AG10803 (cell line): ENCODE results near the gene OPRL1.

Experiments
- DNase-seq: peaks from one replicate; pipeline ENCODE4 v3.0.0; 2010; ENCODE audit warnings: low read depth
- H3K4me3 ChIP-seq: 2 replicates; pipeline ENCODE4 v1.5.1; 2011; ENCODE audit warnings: mild to moderate bottlenecking, low read length, control low read depth
- TF ChIP-seq, protein P1 (sequence below): conservative IDR thresholded peaks from 2 replicates; pipeline ENCODE4 v1.5.1; 2011; ENCODE audit warnings: mild to moderate bottlenecking, low read length, control low read depth, inconsistent platforms

The OPRL1 gene

DNA sequence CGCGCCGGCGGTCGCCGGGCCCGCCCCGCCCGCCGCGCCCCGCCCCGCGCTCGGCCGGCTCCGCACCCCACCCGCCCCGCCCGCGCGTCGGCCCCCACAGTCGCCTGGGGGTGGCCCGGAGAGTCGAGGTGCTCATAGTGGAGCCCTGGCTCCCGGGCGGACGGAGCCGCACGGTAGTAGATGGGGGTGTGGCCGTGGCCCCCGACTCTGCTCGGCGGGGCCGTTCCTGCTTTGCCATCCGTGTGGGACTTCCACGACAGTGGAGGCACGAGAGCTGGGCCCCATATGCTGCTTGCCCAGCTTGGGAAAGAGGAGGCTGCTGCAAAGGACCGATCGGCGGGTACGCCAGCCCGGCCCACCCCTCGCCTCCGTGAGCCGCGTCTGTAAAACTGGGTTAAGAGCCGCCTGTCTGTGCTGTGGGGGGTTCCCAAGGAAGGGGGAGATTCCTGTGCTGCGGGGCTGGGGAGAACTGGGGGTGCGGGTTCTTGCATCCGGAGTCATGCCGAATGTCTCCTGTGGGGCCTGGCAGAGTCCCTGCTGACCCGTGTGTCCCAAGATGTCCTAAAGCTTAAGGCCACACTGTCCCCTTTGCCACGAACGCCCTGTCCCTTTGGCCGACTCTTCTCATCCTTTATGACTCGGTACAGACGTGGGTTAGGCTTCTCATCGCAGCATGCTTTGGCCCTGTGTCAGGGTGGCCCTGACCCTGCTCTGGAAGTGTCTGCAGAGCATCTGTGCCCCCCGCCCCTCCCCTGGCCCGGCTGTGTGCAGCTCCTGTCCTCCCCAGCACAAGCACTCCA lies at the start of gene OPRL1:
OPRL1 (plus strand) TSS at position 70 of the 800 bp plus-strand sequence. CDS start 12,639 bp downstream, outside the sequence.
- H3K4me3 ChIP-seq, result peak within 1 kb of the TSS; percentile 71
- DNase-seq, result no peak
- TF ChIP-seq, protein P1, sequence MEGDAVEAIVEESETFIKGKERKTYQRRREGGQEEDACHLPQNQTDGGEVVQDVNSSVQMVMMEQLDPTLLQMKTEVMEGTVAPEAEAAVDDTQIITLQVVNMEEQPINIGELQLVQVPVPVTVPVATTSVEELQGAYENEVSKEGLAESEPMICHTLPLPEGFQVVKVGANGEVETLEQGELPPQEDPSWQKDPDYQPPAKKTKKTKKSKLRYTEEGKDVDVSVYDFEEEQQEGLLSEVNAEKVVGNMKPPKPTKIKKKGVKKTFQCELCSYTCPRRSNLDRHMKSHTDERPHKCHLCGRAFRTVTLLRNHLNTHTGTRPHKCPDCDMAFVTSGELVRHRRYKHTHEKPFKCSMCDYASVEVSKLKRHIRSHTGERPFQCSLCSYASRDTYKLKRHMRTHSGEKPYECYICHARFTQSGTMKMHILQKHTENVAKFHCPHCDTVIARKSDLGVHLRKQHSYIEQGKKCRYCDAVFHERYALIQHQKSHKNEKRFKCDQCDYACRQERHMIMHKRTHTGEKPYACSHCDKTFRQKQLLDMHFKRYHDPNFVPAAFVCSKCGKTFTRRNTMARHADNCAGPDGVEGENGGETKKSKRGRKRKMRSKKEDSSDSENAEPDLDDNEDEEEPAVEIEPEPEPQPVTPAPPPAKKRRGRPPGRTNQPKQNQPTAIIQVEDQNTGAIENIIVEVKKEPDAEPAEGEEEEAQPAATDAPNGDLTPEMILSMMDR, result no peak

- no peak for DNase-seq
- H3K4me3 ChIP-seq, result no peak overlapping the region
- TF ChIP-seq, protein P1, result no peak
Observed at GRCh38 chr20:64030371-64031134, 49.3 kb upstream of the OPRL1 start.

- TF ChIP-seq, protein P1, result no peak
Observed at GRCh38 chr20:64031822-64032314, 48.0 kb upstream of the OPRL1 start.

GRCh38 chr20:64032706-64033624 lies 46.9 kb upstream of the OPRL1 start:
- no peak overlapping the region for H3K4me3 ChIP-seq
- TF ChIP-seq, protein P1, result no peak
- no peak for DNase-seq

More at GRCh38 chr20:64031822-64032314, 48.0 kb upstream of the OPRL1 start:
- DNase-seq, result no peak
- H3K4me3 ChIP-seq, result no peak overlapping the region

GRCh38 chr20:64033981-64034493 lies 45.8 kb upstream of the OPRL1 start:
- H3K4me3 ChIP-seq, result no peak overlapping the region
- DNase-seq, result no peak
- TF ChIP-seq, protein P1, result no peak
